Measurements from ENCODE around the gene IL12RB2. TPM values are rescaled to one million over a fixed set of nuclear protein-coding genes. Genes with fewer than 3 reads are reported as not detected.

IL12RB2 gene, protein sequence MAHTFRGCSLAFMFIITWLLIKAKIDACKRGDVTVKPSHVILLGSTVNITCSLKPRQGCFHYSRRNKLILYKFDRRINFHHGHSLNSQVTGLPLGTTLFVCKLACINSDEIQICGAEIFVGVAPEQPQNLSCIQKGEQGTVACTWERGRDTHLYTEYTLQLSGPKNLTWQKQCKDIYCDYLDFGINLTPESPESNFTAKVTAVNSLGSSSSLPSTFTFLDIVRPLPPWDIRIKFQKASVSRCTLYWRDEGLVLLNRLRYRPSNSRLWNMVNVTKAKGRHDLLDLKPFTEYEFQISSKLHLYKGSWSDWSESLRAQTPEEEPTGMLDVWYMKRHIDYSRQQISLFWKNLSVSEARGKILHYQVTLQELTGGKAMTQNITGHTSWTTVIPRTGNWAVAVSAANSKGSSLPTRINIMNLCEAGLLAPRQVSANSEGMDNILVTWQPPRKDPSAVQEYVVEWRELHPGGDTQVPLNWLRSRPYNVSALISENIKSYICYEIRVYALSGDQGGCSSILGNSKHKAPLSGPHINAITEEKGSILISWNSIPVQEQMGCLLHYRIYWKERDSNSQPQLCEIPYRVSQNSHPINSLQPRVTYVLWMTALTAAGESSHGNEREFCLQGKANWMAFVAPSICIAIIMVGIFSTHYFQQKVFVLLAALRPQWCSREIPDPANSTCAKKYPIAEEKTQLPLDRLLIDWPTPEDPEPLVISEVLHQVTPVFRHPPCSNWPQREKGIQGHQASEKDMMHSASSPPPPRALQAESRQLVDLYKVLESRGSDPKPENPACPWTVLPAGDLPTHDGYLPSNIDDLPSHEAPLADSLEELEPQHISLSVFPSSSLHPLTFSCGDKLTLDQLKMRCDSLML
- polyA plus RNA-seq (ENCODE audit: insufficient read depth in 1 of 5, insufficient read length in 5 of 5, low replicate concordance in 1 of 5) = 1 to 10 TPM in 2 of 5 donors, under 1 TPM in 3; 0.73 to 1.2 (median 0.90) TPM
- long read RNA-seq, donor 1 = 0 reads
- long read RNA-seq, donor 2, partial matches to known transcripts = 242 of 361 reads
- long read RNA-seq, donor 2, other reads (novel, unspliced or antisense) = 119 of 361 reads
- long read RNA-seq, donor 3 = 0 reads
- long read RNA-seq, donor 4 = 0 reads
- long read RNA-seq, donor 5, partial matches to known transcripts = 834 of 1,008 reads
- long read RNA-seq, donor 5, other reads (novel, unspliced or antisense) = 174 of 1,008 reads
- long read RNA-seq, donor 6 = 0 reads
- long read RNA-seq, donor 7, partial matches to known transcripts = 480 of 769 reads
- long read RNA-seq, donor 7, other reads (novel, unspliced or antisense) = 289 of 769 reads
- long read RNA-seq, donor 8 = 0 reads

DNA sequence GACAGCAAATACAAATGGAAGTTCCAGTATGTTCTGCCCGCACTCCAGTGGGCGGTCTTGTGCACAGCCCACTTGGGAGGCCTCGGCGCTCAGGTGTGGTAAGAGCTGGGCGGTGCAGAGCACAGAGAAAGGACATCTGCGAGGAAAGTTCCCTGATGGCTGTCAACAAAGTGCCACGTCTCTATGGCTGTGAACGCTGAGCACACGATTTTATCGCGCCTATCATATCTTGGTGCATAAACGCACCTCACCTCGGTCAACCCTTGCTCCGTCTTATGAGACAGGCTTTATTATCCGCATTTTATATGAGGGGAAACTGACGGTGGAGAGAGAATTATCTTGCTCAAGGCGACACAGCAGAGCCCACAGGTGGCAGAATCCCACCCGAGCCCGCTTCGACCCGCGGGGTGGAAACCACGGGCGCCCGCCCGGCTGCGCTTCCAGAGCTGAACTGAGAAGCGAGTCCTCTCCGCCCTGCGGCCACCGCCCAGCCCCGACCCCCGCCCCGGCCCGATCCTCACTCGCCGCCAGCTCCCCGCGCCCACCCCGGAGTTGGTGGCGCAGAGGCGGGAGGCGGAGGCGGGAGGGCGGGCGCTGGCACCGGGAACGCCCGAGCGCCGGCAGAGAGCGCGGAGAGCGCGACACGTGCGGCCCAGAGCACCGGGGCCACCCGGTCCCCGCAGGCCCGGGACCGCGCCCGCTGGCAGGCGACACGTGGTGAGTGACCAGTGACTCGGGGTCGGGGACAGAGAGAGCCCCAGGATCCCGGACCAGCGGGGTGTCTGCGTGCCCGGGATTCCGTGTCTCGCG lies at the start of gene IL12RB2:
Gene IL12RB2, plus strand, starts transcription at position 623 of the 810 bp plus-strand sequence. CDS start 12,496 bp downstream, outside the sequence.
- no peak for DNase-seq

DNA sequence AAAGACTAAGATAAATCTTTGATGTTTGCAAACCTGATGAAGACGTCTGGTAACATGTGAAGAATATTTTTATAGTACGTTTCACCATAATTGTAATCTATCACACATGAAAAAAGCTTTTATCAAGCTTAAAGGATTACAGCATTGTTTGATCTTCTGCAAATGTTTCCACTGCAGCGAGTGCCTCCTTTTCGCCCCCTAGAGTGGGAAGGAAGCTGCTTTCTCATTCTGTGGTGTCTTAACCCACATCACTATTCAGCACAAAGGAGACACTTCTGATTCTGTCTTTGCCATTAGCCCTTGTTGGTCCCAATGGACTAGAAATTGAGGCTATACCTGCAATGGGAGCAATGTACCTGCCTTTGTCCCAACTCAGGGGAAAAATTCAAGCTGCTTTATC lies 46.0 kb upstream of the IL12RB2 start:
- no peak for DNase-seq

DNA sequence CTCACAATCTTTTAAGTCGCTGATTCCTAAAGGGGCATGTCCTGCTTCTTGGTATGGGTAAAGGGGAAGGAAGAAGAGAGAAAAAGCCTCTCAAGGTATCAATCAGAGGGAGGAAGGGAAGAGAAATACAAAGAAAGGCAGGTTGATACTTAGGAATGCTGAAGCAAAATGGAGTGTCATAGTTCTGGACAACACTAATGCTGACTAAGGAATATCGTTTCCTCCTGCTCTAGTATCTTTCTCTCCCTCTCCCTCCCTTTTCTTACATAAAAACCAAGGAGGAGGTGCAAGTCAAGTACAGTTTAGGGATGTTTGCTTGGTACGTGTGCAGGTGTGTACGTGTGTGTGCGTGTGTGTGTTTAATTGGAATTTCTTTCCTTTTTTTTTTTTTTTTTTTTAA lies 44.9 kb upstream of the IL12RB2 start:
- DNase-seq = no peak

DNA sequence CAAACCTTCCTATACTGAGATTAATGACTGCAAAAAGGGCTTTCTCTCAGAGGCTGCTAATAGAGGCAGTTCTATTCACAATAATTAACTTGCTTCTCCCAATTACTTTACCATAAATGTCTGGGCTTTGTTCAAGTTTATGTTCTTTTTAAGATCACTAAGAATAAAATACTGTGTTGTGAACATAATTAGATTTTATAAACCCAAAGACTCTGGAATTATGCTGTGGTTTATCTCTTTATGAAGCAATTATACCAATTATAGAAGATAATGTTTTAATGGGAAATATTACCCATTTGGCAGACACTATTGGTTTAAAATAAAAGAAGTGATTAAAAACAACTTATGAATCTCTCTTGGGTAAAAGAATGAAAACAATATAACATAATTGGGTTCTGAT lies 43.5 kb upstream of the IL12RB2 start:
- no peak for DNase-seq

DNA sequence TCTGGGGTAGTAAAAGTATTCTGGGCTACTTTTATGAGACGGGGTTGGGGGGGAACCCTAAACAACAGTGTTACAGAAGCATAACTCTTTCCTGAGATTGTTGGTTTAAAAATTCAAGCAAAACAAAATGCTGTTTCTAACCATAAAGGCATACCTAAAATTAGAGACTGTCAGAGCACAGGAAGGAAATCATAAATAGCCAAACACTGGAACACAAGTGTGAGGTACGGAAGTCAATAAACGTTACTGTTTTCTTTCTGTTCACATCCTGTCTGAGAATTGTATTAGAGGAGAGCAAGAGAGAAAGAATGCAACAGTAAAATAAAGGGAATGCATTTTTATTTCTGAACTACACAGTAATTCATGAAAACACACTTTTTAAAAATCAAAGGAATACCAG lies 42.8 kb upstream of the IL12RB2 start:
- no peak for DNase-seq

DNA sequence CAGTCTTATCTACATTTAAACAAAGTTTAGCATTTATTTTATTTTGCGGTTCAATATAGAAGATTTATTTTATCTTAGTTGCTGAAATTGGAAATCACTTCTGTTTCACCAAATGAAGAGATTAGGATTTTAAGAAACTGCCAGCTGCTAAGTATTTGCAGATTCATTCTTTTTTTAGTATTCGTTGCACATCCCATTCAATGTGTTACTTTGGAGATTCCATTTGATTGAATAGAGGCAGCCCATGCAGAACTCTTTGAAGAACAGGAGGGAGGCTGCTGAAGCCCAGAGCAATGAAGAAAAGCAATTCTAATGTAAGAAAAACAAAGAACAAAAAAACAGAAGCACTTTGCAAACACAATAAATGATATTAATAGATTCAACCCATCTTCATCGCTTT lies 38.6 kb upstream of the IL12RB2 start:
- DNase-seq = no peak

DNA sequence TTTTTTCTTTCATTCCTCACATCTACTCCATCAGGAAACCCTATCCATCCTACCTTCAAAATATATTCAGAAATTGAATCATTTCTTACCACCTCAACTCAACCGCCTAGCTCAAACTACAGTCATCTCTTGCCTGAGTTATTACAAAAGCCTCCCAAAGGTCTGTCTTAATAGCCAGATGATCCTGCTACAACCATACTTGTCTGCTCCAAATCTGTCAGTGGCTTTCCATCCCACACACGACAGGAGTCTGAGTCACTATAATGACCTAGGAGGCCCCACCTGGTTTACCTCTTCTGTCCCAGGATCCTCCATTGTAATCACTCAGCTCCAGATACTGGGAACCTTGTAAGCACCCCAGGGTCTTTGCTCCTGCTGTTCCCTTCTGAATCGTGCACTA lies 37.1 kb upstream of the IL12RB2 start:
- no peak for DNase-seq

DNA sequence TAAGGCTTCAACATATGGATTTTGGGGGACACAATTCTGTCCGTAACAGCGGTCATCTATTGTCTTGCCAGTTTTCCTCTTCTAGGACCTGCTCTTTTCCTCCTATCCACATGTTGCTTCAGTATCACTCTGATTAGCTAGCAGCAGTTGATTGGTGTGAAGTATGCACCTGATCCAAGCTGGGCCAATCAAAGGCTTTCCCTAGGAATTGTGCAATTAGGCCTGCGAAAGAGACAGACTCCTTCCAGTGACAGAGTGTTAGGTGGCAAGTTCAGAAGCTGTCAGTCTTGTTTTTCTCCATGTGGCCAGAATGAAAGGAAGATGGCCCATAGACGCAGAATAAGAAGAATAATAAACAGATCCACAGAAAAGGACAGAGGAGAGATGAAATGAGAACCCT lies 34.1 kb upstream of the IL12RB2 start:
- DNase-seq = no peak

DNA sequence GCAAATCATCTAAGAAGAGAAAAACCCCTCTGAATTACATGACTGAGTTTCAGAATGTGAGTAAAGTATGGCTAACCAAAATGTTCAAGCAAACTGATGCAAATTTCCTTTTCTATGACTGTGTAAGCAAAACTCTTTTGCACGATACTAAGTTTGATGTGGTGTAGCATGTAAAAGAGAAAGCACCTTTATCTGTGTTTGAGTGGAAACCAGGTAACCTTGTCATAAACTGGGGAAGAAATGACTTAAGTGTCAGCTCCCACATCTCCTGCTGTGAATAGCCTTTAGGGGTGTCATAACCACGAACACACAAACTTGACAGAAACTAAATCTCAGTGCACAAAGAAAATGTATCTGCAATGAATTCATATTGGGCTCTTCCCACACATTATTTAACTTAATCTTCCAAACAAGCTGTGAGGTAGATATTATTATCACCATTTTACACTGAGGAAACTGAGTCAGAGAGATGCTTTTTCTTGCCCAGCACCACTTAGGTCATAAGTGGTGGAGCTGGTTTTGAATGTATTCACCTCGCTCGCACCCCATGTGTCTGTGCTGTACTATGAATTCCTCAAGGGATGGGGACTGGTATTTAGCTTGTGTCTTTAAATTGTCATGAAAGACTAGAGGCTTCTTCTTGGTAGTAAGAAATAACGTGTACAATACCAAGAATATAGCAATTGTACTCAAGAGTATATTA lies 32.9 kb upstream of the IL12RB2 start:
- no peak for DNase-seq

DNA sequence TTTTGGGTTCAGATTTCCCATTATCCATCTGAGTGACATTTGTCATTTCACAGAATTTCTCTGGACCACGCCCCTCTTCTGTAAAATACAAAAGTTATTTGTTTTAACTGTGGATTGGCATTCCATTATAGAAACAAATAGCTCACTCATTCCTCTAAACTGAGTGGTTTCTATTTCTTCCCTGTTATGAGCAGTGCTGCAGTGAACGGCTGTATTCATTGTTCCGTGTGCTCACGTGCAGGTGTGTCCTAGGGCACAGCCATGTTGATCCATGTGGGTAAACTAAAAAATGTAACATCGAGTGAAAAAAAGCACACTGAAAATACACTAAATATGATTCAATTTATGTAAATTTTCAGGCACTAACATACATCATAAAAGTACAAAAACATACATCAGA lies 27.0 kb upstream of the IL12RB2 start:
- no peak for DNase-seq

DNA sequence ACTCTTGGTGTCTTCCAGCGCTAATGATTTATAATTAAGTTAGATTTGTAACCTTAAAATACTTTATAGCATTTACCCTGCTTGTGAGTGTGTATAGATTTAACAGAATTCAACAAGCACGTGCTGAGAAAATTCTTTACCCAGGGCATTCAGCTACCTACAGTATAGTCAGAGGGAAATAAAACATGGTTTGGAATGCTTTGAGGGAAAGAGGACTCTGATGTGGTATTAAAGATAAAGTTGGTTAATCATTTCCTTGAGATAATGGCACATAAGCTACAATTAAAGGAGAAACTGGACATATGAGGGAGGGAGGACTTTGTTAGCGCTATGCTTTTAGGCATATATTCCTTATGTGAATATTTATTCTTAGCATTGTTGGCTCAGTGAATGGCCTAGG lies 26.4 kb upstream of the IL12RB2 start:
- DNase-seq = no peak

DNA sequence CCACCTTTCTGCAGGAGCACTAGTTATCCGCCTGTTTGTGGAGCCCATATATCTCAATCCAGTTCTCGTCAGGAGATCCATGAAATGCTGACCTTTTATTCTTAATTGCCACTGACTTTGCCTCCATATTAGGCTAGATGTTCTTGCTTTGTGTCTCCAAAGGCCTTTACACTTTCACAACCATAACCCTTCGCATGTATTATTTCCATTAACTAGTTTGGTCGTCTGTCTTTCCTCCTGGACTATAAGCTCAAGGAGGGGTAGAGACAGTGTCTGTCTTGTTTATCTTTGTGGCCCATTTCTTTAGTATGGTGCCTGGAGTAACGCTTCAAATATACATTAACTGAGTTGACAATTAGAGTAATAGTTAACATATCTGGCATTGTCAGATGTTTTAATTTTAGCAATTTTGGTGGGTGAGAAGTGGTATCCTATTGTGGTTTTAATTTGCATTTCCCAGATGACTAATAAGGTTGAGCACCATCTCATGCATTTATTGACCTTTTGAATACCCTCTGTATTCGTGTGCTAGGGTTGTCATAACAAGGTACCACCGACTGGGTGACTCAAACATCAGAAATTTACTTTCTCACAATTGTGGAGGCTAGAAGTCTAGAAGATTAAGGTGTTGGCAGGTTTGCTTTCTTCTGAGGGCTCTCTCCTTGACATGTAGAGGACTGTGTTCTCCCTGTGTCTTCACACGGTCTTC lies 21.7 kb upstream of the IL12RB2 start:
- DNase-seq = no peak

DNA sequence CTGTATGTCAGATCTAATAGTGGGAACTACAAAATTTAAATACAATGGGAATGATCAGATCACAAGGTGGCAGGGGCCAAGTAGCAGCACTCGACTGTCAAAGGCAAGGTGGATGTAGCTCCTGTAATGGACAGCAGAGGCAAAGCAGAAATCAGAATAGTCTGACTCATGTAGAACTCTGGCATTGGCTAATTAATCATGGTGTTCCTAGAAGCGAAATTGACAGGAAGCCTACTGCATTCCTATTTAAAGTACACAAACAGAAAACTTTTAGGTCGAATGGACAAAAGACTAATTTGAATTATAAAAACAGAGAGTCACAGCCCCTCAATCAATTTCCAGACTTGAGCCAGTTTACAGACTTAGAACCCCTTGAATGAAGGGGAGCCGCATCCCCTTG lies 17.4 kb upstream of the IL12RB2 start:
- no peak for DNase-seq

DNA sequence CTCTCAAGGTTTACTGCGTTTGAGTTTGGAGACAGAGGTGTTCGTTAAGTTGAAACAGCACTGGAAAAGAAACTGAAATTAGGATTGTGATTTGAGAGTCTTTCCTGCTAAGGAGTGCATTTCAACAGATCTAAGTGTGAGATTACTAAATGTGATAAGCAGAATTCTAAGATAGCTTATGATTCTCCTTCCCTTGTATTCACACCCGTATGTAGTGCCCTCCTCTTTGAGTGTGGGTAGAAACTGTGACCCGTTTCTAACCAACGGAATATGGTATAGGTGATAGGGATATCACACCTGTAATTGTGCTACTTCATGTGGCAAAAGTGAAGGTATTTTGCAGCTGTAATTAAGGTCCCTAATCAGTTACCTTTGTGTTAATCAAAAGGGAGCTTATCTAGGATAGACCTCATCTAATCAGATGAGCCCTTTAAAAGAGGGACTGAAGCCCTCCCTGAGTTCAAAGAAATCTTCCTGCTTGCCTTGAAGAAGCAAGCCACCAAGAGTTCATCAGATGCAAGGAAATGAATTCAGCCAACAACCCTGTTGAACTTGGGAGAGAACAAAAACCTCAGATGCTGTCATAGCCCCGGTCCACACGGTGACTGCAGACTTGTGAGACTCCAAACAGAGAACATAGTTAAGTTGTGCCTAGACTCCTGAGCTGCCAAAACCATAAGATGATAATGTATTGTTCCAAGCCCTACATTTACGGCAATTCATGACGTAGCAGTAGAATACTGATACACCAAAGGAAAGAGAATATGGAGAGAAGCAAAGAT lies 12.6 kb upstream of the IL12RB2 start:
- no peak for DNase-seq

DNA sequence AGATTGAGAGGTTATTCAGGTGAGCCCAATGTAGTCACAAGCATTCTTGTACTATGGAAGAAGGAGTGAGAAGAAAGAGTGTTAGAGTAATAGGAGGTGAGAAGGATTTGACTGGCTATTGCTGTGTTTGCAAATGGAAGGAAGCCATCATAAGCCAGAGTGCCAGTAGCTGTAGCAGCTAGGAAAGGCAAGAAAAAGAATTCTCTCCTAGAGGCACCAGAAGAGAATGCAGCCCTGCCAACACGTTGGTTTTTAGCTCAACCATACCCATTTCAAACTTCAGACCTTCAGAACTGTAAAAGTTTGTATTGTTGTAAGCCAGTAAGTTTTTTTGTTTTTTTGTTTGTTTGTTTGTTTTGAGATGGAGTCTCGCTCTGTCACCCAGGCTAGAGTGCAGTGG lies 8.9 kb upstream of the IL12RB2 start:
- no peak for DNase-seq

DNA sequence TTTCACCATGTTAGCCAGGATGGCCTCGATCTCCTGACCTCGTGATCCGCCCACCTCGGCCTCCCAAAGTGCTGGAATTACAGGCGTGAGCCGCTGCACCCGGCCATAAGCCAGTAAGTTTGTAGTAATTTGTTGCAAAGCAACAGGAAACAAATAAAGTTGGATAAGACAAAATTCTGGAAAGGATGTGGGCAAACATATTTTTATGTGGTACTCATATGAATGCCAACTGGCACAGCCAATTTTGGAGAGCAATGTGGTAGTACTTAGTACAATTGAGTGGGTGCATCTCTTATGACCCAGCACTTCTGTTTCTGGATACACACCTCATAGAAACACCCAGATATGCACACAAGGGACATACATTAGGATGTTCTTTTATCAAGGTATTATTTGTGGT lies 8.4 kb upstream of the IL12RB2 start:
- DNase-seq = no peak

DNA sequence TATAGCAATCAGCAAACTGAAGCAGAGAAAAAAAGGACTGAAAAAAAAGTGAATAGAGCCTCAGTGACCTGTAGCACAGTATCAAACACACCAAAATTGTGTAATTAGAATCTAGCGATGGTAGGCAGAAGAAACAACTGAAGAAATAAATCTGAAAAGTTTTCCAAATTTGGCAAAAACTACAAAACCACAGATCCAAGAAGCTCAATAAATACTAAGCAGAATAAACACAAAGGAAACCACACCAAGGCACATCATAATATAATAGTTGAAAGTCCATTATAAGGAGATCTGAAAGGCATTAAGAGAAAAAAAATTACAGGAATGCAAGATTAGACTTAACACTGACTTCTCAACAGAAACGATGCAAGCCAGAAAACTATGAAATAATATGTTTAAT lies 7.1 kb upstream of the IL12RB2 start:
- DNase-seq = no peak

DNA sequence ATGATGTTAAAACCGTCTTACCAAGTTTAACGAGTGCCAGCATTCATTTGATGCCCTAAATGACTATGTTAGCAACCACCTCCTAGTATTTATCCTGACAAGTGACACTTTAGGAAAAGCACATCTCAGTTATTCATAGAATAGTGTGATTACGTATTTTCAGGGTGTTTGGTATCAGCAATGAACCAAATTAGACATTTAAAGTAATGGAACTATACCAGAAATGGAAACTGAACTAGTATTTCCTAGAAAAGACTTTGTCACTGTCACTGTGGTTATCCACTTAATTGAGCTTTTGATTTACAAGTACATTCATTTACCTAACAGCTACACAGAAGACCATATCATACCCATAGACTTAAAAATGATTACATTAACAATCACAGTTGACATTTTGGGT lies 3.6 kb upstream of the IL12RB2 start:
- DNase-seq = no peak

DNA sequence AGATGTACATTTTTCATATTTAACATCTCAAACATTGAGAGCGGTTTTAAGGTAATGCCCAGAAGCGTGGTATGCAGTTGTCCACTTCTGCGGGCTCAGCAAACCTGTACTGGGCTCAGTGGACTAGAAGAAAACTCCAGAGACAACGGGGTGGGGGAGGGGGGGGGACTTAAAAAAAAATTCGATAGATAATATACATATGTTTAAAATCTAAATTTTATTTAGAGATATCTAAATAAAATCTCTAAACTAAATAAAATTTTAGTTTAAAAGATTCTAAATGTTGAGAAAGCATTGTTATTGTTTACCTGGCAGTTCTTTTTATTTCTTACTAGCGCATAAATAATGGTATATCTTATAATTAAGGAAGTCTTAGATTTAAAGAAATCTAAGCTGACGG lies 1.1 kb upstream of the IL12RB2 start:
- DNase-seq = no peak
